ENCODE results near the gene BMPR1A. TPM values are rescaled to one million over a fixed set of nuclear protein-coding genes. Genes with fewer than 3 reads are reported as not detected.

BMPR1A gene
- total RNA-seq, 1 donor from 2014 or later, result 11.8 TPM

DNA sequence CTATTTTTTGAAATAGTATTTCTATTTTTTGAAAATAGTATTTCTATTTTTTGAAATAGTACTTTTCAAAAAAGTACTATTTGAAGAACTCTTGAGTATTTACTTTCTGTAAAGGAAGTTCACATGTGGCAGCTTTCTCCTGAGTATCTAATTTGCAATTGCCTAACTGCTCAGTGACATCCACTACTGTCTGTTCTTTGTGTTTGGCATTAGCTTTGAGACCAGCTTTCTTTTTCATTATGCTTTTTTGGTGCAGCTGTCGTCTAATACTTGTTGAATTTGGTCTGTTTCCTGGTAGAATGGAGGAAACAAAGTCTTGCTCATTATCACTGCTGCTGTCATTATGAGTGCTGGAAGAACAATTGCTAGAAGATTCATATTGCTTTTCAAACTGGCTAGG lies 99.1 kb downstream of the BMPR1A start:
- ChIA-PET CTCF (no interaction called here), POLR2A (no interaction called here)
- no peak for ATAC-seq (ENCODE audit: low read depth)
- Mint-ChIP-seq H3K9me3 (peaks cover 6% of the 10 kb centered on the region), H3K36me3 (ENCODE audit: low read depth) (peaks cover 10% of the 10 kb centered on the region), H3K27ac (no peak overlapping the region), H3K4me3 (no peak overlapping the region), H3K4me1 (no peaks in the 10 kb centered on the region), H3K27me3 (no peaks in the 10 kb centered on the region)
- TF ChIP-seq, protein P1, sequence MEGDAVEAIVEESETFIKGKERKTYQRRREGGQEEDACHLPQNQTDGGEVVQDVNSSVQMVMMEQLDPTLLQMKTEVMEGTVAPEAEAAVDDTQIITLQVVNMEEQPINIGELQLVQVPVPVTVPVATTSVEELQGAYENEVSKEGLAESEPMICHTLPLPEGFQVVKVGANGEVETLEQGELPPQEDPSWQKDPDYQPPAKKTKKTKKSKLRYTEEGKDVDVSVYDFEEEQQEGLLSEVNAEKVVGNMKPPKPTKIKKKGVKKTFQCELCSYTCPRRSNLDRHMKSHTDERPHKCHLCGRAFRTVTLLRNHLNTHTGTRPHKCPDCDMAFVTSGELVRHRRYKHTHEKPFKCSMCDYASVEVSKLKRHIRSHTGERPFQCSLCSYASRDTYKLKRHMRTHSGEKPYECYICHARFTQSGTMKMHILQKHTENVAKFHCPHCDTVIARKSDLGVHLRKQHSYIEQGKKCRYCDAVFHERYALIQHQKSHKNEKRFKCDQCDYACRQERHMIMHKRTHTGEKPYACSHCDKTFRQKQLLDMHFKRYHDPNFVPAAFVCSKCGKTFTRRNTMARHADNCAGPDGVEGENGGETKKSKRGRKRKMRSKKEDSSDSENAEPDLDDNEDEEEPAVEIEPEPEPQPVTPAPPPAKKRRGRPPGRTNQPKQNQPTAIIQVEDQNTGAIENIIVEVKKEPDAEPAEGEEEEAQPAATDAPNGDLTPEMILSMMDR (IDR thresholded peaks at IDR 0.05), result no peak
- intact Hi-C loops (cut with micrococcal nuclease), result no loop called here
- DNase-seq, result no peak

DNA sequence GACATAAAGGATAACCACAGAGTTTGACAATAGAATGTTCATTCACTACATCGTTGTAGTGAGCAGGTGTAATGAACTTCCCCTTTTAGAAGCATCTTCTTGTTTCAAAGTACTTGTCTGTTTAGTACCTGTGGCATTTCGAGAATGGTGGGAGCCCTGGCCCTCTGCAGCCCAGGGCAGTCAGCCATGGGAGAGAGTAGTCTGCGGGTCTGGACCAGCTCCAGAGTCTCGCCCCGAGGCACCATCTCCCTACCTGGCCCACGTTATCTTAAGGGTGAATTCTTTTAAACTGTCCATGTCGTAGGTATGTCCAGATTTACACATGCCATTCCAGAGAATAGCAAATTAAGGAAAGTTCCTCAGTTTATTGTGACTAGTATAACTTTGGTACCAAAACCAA lies 99.7 kb downstream of the BMPR1A start:
- CTCF ChIA-PET, result no interaction called here
- intact Hi-C loops (cut with micrococcal nuclease), result no loop called here
- H3K27ac Mint-ChIP-seq, result no peak overlapping the region
- TF ChIP-seq, protein P1 (IDR thresholded peaks at IDR 0.05), result no peak
- H3K4me3 Mint-ChIP-seq, result no peak overlapping the region
- DNase-seq, result no peak
- H3K27me3 Mint-ChIP-seq, result no peaks in the 10 kb centered on the region
- H3K9me3 Mint-ChIP-seq, result peaks cover 6% of the 10 kb centered on the region
- POLR2A ChIA-PET, result no interaction called here
- peaks cover 10% of the 10 kb centered on the region for H3K36me3 Mint-ChIP-seq (ENCODE audit: low read depth)
- H3K4me1 Mint-ChIP-seq, result no peaks in the 10 kb centered on the region
- no peak for ATAC-seq (ENCODE audit: low read depth)

DNA sequence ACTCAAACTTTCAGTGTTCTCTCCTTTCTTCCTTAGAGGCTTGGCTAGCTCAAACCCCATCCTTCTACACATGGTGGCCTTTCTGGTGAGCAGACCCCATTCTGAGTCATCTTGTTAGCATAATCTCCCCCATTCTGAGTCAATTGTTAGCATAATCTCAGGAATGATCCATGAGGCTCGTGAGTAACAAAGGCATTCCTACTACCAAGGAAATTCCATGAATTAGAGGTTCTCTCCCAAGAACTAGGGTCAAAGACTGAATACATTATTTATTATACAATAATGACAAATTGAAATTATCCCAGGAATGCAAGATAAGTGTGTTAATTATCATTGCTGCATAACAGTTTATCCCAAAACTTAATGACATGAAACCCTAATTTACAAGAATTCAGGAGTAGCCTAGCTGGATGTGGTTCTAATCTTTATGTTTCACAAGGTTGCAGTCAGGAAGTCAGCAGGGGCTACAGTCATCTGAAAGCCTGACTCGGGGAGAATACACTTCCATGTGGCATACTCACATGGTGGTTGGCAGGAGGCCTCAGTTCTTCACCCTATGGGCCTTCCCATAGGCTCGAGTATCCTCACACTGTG lies 100.8 kb downstream of the BMPR1A start:
- intact Hi-C loops (cut with micrococcal nuclease), result no loop called here
- no peaks in the 10 kb centered on the region for H3K4me1 Mint-ChIP-seq
- H3K9me3 Mint-ChIP-seq, result peaks cover 6% of the 10 kb centered on the region
- TF ChIP-seq, protein P1 (IDR thresholded peaks at IDR 0.05), result no peak
- no peak overlapping the region for H3K4me3 Mint-ChIP-seq
- H3K36me3 Mint-ChIP-seq (ENCODE audit: low read depth), result peaks cover 5% of the 10 kb centered on the region
- no peak overlapping the region for H3K27ac Mint-ChIP-seq
- ChIA-PET CTCF (no interaction called here), POLR2A (interaction anchor here (0.6 kb wide), 1 partner anchor 242 kb away, joined by 4 read pairs; no protein-coding TSS in a partner anchor)
- DNase-seq (no peak), ATAC-seq (ENCODE audit: low read depth) (no peak)
- no peaks in the 10 kb centered on the region for H3K27me3 Mint-ChIP-seq

DNA sequence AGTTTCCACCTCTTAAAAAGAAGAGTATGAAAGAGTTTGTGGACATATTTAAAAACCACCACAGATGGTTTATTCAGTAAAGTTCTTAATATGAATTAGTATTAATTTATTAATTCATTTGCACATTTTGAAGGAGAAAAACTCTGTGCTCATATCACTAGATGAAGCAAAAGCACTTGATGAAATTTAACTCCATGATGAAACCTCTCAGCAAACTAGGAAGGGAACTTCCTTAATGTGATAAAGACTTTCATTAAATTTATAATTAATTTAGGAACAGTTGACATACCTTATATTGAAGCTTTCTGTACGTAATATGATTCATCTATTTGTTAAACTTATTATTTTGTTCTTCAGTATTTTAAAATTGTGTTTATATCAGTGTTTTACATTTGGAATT lies 101.6 kb downstream of the BMPR1A start:
- no peak overlapping the region for H3K27ac Mint-ChIP-seq
- peaks cover 6% of the 10 kb centered on the region for H3K9me3 Mint-ChIP-seq
- peaks cover 5% of the 10 kb centered on the region for H3K36me3 Mint-ChIP-seq (ENCODE audit: low read depth)

DNA sequence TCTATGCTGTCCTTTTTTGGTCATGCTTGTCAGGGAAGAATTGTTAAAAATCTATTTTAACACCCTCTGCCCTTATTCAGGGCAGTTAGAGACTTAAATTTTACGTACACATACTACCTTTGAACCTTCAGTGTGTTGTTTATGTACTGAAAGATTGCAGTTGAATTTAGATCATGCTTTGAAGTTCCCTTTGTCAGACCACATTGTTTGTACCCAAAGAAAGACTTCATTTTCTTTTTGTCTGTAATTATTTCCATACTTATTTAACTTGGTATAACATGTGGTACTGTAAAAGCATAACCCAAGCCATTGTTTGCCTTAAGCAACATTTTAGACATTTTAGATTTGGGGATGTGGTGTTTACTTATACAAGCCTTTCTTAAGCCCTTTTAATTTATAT lies 104.9 kb downstream of the BMPR1A start:
- no peaks in the 10 kb centered on the region for H3K36me3 Mint-ChIP-seq (ENCODE audit: low read depth)
- H3K4me1 Mint-ChIP-seq, result no peaks in the 10 kb centered on the region
- ChIA-PET CTCF (no interaction called here), POLR2A (no interaction called here)
- H3K9me3 Mint-ChIP-seq, result no peaks in the 10 kb centered on the region
- no peak overlapping the region for H3K27ac Mint-ChIP-seq
- ATAC-seq (ENCODE audit: low read depth), result no peak
- TF ChIP-seq, protein P1 (IDR thresholded peaks at IDR 0.05), result no peak
- DNase-seq, result no peak
- intact Hi-C loops (cut with micrococcal nuclease), result no loop called here
- H3K4me3 Mint-ChIP-seq, result no peak overlapping the region
- H3K27me3 Mint-ChIP-seq, result no peaks in the 10 kb centered on the region

More for the DNA sequence above, 101.6 kb downstream of the BMPR1A start:
- POLR2A ChIA-PET, result no interaction called here
- Mint-ChIP-seq H3K4me1 (no peaks in the 10 kb centered on the region), H3K4me3 (no peak overlapping the region), H3K27me3 (no peaks in the 10 kb centered on the region)
- CTCF ChIA-PET, result no interaction called here
- no peak for ATAC-seq (ENCODE audit: low read depth)
- DNase-seq, result no peak
- TF ChIP-seq, protein P1 (IDR thresholded peaks at IDR 0.05), result no peak
- intact Hi-C loops (cut with micrococcal nuclease), result no loop called here

Data from activated B cell treated with CpG ODN at 0.5 μM for 24 hours (primary cell).